HG03558 (cell line): ENCODE measurements around the gene PAQR3.
"Not testable (repeated sequence)": the region's sequence is repeated elsewhere in the genome, so short reads cannot be mapped to it uniquely, and the experiment has no call there.

ENCODE experiments used
- ATAC-seq: cut with Tn5 transposase; IDR thresholded peaks from one replicate; pipeline ENCODE4 v1.9.1; 2021; ENCODE audit warnings: moderate number of reproducible peaks; ENCODE audit not compliant: unreplicated experiment; ENCODE audit errors: extremely low read depth

Gene PAQR3

DNA sequence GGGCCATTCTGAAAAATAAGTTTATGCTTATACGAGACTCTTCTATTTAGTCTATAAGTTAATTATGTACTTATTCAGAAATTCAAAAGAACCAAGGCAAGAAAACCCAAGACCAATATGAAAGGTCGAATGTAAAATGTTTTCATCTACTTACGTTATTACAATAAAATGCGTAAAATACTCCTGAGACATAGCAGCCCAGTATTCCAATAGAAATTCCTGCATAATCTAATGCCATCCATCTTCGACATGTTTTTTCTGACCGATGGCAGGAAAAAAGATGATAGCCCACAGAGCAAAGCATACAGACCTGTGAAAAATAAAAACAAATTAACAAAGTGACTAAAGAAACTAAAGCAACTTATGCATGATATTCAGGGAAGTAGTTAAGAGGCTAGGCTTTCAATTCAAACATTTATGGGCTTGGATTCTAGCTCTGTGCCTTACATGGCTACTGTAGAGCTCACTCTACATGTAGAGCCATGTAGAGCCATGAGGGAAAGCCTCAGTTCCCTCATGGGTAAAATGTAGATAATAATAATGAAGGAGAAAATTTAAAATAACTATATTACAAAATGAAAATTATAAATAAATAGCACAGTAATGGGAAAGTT is 9.1 kb downstream of the PAQR3 start:
- no peak for ATAC-seq

DNA sequence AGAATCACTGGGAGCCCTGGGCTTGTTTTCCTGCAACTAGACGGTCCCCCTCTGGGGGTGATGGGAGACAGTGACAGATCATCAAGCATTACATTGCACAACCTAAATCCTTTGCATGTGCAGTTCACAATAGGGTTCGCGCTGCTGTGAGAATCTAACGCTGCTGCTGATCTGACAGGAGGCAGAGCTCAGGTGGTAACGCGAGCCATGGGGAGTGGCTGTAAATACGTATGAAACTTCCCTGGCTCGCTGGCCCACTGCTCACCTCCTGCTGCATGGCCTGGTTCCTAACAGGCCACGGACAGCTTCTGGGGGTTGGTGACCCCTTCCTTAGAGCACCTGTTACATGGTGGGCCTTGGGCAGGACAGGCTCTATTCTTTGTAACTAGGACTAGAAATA is 10.4 kb downstream of the PAQR3 start:
- no peak for ATAC-seq

DNA sequence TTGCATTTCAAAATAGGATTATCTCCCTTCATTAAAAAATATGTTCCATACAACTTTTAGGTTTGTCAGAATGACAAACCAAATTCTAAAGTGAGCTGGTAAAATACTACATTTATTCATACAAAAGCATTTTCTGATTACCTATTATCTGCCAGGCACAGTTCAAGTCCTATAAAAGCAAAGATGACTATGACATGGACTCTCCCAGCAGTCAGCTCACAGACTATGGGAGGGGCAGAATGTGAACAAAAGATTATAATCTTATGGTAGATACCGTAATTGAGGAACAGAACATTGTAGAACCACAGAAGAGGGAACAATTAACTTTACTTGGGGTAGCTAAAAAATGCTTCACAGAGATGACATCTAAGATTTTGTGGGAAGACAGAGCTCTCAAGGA is 12.4 kb downstream of the PAQR3 start:
- no peak for ATAC-seq

DNA sequence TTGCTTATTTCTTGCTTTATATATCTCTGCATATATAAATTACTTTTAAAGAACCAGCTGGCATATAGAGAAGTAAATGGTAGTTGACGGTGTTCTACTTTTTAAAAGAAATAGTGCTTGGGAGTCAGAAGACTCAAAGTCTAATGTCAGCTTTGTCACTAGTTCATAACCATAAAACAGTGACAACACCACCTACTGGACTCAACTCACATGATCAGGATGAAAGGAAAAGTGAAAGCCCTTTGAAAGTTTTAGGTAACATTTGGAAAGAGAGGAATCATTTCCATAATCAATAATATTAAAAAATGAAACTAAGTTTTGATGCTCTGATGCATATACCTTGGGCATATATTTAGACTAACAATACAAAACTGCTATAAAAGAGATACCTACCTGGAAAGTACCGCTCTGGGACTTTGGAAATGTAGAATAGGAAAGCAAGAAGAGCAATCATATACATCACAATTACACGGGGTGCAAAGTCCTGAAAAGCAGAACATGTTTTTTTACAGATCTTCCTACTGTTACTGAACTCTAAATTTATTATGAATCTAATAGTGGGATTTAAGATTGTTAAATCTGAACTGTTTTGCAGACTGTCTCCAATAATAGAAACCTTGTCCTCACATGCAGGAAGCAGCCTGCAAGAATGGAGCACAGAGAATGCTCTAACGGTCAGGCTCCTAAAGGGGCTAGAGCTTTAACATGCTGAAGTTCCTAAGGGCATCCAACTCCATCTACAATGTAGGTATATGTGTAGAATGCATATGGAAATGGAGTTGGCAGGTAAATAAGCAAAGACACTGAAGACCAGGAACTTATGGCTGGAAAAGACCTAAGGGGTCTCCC is 15.6 kb downstream of the PAQR3 start:
- ATAC-seq = no peak

DNA sequence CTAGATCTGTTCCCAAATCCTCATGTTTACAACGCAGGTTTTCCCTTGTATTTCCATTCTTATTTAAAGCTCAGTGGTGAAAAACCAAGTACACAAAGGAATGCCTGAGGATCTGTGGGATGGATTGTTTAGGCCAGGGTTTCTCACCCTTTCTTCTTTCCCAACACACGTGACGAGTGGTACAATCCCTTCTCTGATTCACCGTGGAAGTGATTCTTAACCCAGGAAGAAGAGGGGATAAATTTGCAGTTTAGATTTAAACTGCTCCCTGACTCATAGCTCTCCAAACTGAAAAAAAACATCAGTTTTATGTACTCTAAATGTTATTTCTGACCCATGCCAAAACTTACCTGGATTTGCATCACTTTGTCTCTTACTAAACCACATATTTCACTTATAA is 17.0 kb downstream of the PAQR3 start:
- ATAC-seq = no peak

DNA sequence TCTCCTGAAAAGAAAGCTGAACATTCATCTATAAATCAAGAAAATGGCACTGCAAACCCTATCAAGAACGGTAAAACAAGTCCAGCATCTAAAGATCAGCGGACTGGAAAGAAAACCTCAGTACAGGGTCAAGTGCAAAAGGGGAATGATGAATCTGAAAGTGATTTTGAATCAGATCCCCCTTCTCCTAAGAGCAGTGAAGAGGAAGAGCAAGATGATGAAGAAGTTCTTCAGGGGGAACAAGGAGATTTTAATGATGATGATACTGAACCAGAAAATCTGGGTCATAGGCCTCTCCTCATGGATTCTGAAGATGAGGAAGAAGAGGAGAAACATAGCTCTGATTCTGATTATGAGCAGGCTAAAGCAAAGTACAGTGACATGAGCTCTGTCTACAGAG is 28.6 kb downstream of the PAQR3 start:
- ATAC-seq = no peak

DNA sequence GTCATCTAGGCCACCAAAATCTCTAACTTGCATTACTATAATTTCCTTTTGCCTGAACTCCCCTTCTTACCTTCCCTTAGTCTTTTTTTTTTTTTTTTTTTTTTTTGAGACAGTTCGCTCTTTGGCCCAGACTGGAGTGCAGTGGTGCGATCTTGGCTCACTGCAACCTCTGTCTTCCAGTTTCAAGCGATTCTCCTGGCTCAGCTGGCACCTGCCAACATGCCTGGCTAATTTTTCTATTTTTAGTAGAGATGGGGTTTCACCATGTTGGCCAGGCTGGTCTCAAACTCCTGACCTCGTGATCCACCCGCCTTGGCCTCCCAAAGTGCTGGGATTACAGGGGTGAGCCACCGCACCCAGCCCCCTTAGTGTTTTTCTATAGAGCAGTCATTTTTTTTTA is 30.3 kb downstream of the PAQR3 start:
- not testable (repeated sequence) for ATAC-seq

DNA sequence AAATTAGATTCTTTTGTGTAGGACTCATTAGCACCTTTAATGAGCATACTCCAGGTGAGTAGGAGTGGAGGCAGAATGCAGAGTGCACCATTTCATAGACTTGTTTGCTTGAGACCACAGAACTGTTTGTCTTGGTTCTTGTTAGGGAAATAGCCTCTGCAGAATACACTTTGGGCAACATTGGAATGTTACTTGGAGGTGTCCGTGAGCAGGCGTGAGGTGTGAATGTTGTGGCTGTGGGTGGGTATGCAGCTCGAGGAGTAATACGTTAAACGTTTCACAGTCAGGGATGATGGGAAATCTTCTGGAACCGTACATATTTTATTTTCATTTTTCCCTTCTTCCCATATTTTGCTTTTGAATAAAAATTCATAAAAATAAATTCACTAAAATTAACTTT is 31.6 kb downstream of the PAQR3 start:
- no peak for ATAC-seq

DNA sequence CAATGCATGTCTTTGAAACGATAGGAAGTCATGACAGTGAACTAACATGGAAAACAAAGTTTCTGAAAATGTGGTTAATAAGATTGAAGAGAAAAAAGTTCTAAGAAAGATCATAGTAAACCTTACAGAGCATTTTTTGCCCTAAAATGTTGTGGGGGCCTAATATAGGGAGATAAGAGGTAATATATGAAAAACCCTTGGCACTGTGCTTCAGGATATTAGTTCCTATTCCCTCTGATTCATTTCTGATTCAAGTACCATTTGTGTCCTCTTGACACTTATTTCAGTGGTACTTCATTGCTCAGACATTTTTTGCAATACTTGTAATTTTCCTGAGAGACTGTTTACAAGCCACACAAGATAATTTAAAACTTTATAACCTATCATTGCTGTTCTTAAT is 35.1 kb downstream of the PAQR3 start:
- ATAC-seq = no peak

DNA sequence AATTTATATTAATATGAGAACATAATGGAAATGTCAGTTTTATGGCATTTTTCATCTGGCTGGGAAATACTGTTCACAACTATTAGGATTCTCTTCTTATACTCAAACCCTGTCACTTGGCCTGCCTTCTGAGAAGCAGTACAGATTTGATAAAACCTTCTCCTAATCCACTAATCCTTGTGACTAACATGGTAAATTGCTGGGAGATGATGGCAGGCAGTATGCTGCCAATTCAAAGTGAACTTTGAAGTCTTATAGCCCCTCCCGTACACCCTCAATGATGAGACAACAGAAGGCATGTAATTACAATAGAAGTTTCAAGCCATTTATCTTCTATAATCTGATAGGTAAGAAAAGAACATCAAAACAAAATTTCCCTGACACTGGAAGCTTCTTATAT is 36.9 kb downstream of the PAQR3 start:
- ATAC-seq = no peak

DNA sequence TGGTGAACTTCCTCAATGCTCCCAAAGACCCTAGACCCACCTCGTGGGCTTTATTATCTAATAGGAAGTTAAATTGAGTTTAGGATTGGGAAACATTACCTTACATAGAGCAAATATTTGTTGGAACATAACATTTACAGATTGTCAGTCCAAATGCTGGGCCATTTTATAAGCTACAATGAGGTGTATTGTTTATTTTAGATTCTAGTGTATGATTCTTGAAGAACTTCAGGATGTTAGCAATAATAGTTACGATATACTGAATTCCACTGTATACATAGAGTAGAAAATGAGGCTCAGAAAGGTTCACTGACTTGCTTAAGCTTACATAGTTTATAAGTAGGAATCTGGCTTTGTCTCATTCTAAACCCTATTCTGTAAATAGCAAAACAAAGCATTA is 37.4 kb downstream of the PAQR3 start:
- ATAC-seq = no peak

DNA sequence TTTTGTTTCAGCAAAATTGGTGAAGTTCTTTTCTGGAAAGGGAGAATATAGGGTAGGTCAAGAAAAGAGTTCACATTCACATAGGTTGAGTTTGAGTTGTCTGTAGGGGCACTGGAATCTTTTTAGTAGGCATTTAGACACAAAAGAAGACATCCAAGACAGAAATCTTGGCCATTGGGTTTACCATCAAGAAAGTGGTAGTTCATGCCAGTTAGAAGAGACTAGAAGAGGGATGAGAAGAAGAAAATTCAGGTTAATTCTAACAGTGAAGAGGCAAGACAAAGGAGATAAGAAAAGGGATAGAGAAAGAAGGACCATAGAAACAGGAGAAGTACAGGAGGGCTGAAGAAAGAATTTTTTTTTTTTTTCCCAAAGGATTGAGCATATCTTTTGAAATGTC is 39.9 kb downstream of the PAQR3 start:
- no peak for ATAC-seq

DNA sequence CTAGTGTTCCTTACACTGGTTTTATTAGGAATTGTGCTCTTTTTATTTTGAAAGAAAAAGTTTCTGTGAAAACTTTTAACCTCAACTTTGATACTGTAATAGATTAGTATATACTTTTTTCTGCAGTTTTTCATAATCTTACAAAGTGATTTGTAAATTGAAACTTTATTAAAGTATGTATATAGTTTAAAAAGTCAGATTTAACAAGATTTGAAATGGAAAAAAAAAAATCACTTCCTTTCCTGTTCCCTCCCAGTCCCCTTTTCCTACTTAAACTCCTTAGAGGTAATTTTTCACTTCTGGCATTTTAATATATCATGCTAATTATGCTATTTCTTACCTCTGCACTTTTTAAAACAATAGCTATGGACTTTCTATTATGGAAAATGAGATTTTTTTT is 49.3 kb downstream of the PAQR3 start:
- ATAC-seq = no peak

DNA sequence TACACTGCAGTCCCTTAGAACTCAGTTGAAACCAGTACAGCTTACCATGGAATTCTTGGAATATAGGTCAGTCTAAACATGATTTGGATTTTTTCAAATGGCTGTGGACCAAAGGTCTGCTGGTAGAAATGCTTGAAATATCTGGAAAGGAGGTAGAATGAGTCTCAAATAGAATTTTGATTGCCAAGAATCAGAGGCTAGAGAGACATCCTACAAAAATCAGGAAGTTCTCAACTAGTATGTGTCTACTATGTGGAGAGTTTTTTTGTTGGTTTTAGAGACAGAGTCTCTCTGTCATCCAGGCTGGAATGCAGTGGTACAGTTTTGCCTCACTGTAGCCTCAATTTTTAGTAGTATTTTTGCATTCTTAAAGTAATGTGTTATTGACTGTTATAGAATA is 53.6 kb downstream of the PAQR3 start:
- ATAC-seq = no peak

DNA sequence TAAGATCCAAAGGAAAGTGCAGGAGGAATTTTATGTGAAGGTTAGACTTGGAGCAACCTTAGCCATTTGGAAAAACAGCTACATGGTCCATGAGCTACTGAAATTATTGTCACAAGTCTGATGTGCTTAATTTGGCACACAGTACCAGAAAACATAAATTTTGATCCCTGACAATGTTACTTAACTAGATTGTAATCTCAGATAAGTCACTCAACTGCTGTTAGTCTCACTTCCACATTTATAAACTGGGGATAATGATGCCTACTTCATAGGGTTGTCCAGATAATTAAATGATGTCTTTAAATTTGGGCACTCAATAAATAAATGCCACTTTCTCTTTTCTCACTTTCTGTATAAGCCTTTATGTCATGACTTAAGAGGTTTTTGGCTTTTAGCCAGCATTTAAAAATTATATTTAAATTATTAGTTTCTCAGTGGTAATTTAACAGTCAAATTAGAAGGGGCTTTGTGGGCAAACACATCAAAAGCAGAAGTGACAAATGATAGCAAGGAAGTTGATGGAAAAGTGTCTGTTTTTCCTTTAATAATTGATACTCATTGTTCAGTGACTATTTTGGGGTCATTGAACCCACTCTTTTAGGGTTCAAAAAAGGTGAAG is 58.3 kb downstream of the PAQR3 start:
- ATAC-seq = no peak

DNA sequence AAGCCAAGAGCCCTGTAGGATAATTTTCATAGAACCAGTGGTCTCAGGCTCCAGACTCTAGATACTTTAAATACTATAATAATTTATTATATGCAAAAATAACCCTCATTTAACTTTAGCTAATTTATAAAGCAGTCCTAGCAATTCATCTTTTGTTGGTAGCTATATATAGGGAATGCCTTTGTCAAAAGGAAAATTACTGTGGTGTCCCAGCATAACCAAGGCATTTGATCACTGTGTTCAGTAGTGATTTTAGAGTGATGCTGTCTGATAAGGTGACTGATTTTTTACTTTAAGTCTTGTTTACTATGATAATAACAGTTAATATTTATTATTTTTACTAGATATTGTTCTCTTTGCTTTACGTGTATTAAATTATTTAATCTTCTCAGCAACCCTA is 61.2 kb downstream of the PAQR3 start:
- ATAC-seq = no peak

DNA sequence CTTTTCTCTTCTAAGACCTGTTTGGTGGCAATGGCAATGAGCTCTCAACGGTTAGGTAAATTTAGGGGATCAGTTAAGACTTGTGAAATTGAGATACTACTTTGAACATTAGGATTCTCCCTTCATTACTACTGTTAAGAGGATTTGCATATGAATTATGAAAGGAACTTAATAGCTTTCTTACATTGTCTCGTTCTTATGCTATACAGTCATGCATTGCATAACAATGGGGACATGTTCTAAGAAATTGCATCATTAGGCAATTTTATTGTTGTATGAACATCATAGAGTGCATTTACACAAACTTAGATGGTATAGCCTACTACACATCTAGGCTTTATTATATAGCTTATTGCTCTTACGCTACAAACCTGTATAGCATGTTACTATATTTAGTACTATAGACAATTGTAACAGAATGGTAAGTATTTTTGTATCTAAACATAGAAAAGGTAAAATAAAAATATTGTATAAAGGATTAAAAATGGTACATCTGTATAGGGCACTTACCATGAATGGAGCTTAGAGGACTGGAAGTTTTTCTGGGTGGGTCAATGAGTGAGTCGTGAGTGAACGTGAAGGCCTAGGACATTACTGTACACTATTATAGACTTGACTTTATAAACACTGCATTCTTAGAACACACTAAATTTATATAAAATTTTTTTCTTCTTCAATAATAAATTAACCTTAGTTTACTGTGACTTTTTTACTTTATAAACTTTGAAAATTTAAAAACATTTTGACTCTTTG is 62.5 kb downstream of the PAQR3 start:
- ATAC-seq = no peak

DNA sequence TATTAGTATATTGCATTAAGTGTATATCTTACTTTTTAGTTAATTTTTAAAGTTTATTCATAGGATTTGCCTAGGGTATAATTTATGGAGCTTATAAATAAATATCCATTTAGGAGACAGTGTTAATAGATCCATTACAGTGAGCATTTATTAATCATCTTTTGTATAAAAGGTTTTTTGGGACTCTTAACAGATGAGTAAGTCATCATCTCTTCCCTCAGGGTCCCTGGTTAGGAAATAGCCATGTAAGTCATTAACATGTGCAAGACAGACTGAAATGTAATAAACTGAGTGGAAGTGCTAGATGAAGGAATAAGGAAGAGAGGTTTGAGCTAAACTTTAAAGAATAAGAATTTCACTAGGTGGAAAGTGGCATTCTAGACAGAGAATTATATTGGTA is 69.2 kb downstream of the PAQR3 start:
- ATAC-seq = no peak

DNA sequence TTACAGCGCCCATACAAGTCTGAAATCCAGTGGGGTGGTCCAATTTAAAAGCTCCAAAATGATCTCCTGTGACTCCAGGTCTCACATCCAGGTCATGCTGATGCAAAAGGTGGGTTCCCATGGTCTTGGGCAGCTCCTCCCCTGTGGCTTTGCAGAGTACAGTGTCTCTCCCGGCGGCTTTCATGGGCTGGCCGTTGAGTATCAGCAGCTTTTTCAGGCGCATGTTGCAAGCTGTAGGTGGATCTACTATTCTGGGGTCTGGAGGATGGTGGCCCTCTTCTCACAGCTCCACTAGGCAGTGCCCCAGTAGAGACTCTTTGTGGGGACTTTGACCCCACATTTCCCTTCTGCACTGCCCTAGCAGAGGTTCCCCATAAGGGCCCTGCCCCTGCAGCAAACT is 70.5 kb downstream of the PAQR3 start:
- not testable (repeated sequence) for ATAC-seq

DNA sequence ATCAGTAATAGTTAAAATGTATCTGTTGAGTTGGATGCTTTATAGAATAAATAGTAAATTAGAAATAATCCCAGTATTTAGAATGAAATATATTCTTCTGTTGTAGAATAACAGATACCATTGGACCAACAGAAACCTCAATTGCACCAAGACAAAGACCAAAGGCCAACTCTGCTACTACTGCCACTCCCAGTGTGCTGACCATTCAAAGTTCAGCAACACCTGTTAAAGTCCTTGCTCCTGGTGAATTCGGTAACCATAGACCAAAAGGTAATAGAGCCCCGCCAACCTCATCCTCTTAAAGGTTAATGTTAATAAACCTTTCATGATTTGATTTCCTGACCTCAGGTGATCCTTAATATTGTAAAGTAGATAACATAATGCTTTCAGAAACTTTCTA is 73.8 kb downstream of the PAQR3 start:
- ATAC-seq = no peak
